Fibroblast of the aortic adventitia (primary cell): ENCODE results near the gene NT5DC1. TPM values are rescaled to one million over a fixed set of nuclear protein-coding genes. Genes with fewer than 3 reads are reported as not detected.

Experiments used
- DNase-seq: peaks from one replicate; pipeline ENCODE4 v3.0.0-alpha.2; 2010; ENCODE audit warnings: low read depth
- H3K4me3 ChIP-seq: 2 replicates; pipeline ENCODE4 v1.5.1; 2011; ENCODE audit warnings: low read depth, mild to moderate bottlenecking, control low read depth, low read length, moderate library complexity
- CTCF ChIP-seq: IDR thresholded peaks from 2 replicates; pipeline ENCODE4 v1.5.1; 2011; ENCODE audit warnings: mild to moderate bottlenecking, low read length, control low read depth, inconsistent platforms; ENCODE audit not compliant: insufficient read depth
- total RNA-seq: library from RNA; depleted of rRNA; stranded (reverse); fragments of >200 nt; gene quantifications from 2 replicates; pipeline ENCODE4 v1.2.3, GENCODE V29; 2012; ENCODE audit warnings: low replicate concordance

NT5DC1 gene
- total RNA-seq, 1 donor, result 7.2 TPM

GRCh38 chr6:116111552-116112528 lies 11.2 kb downstream of the NT5DC1 start:
- no peak overlapping the region for H3K4me3 ChIP-seq
- peak; percentile 38 for DNase-seq
- TF ChIP-seq CTCF, result peak; percentile 55

- DNase-seq, result no peak
- H3K4me3 ChIP-seq, result no peak overlapping the region
- TF ChIP-seq CTCF, result no peak
Measured at GRCh38 chr6:116113386-116113785, 12.7 kb downstream of the NT5DC1 start.

- no peak overlapping the region for H3K4me3 ChIP-seq
- peak; percentile 51 for TF ChIP-seq CTCF
- DNase-seq, result peak; percentile 31
Measured at GRCh38 chr6:116115781-116116180, 15.1 kb downstream of the NT5DC1 start.

- TF ChIP-seq CTCF, result no peak
Measured at GRCh38 chr6:116118608-116119007, 18.0 kb downstream of the NT5DC1 start.

GRCh38 chr6:116120430-116120829 lies 19.8 kb downstream of the NT5DC1 start:
- no peak for TF ChIP-seq CTCF
- H3K4me3 ChIP-seq, result no peak overlapping the region
- no peak for DNase-seq

More at GRCh38 chr6:116118608-116119007, 18.0 kb downstream of the NT5DC1 start:
- no peak for DNase-seq
- H3K4me3 ChIP-seq, result no peak overlapping the region

GRCh38 chr6:116126032-116126431 lies 25.4 kb downstream of the NT5DC1 start, which contains the start of gene COL10A1:
Gene COL10A1 (minus strand): TSS chr6:116126132. CDS start chr6:116125492, 640 bp downstream.
- no peak within 1 kb of the TSS for H3K4me3 ChIP-seq
- no peak for TF ChIP-seq CTCF
- no peak for DNase-seq
